CD4-positive, CD25-positive, alpha-beta regulatory T cell (primary cell): ENCODE measurements around the gene TXN. TPM values are rescaled to one million over a fixed set of nuclear protein-coding genes. Genes with fewer than 3 reads are reported as not detected.

Source experiments
- polyA plus RNA-seq, 4 donors: library from polyadenylated mRNA; unstranded; fragments of 300-500 nt; fragmentation: Illumina TruSeq; gene quantifications; one replicate each; pipeline ENCODE4 v1.2.3, GENCODE V29; 2021
- total RNA-seq: library from RNA; stranded (reverse); gene quantifications from one replicate; pipeline ENCODE4 v1.2.3, GENCODE V29; 2022

TXN gene
- total and polyA plus RNA-seq, 5 donors from 2014 or later = 58.4 to 277 (median 177) TPM

Other genes starting within 250 kb of the TXN start
- gene C9orf152, start 48.3 kb downstream of the TXN start, total RNA-seq = not detected
- gene C9orf152, start 48.3 kb downstream of the TXN start, polyA plus RNA-seq = not detected
- gene TXNDC8, start 81.4 kb upstream of the TXN start, total RNA-seq = not detected
- not detected for gene TXNDC8, start 81.4 kb upstream of the TXN start, polyA plus RNA-seq